Choroid plexus epithelial cell (primary cell): ENCODE results near the gene ZFHX2.
"Not testable (repeated sequence)": the region's sequence is repeated elsewhere in the genome, so short reads cannot be mapped to it uniquely, and the experiment has no call there.

Experiments
- DNase-seq: peaks from one replicate; pipeline ENCODE4 v3.0.0-alpha.2; 2010; ENCODE audit warnings: low read depth
- H3K4me3 ChIP-seq: 2 replicates; pipeline ENCODE4 v1.5.1; 2011; ENCODE audit warnings: low read depth, mild to moderate bottlenecking, control low read depth, low read length, moderate library complexity
- CTCF ChIP-seq: conservative IDR thresholded peaks from 2 replicates; pipeline ENCODE4 v1.5.1; 2011; ENCODE audit warnings: low read depth, mild to moderate bottlenecking, control low read depth, inconsistent platforms, low read length, moderate library complexity

The ZFHX2 gene

DNA sequence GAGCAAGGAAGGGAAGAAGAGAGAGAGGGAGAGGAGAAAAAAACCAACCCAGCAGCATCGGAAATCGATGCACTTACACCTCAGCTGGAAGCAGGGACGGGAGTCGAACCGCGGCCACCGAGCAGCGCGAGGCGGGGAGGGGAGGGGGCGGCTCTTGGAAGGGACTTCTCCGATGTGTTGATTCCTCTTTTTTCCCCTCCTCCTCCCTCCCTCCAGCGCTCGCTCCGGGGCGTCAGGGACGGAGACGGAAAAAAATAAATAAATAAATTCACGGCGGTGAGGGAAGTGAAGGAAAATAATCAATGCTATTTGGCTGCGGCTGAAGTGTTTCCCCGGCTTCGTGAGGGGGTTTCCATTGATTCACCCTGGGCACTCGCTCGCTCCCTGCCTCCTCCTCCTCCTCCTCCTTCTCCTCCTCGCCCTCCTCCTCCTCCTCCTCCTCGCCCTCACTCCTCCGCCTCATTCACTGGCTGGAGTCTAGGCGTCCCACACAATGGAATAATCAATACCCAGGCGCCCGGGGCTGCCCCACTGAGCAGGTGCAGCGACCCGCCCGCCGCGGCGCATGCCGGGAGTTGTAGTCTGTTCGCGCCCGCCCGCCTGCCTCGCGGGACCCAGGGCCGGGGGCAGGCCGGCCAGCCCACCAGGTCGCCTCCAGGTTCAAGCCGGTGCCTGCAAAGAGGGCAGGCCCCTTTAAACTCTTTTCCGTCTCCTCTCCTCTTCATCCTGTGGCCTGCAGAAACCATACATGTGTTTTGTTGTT is at the start of gene ZFHX2:
ZFHX2 (minus strand) TSS at position 500 of the 763 bp plus-strand sequence. CDS start 16,440 bp downstream, outside the sequence.
- TF ChIP-seq CTCF, result no peak
- DNase-seq, result peak; percentile 36
- H3K4me3 ChIP-seq, result peak within 1 kb of the TSS; percentile 59

- TF ChIP-seq CTCF, result no peak
- no peak for DNase-seq
These were observed 49.2 kb upstream of the ZFHX2 start for GRCh38 chr14:23600806-23601205.

GRCh38 chr14:23600322-23600707 is 48.8 kb upstream of the ZFHX2 start:
- no peak for DNase-seq
- H3K4me3 ChIP-seq, result no peak overlapping the region
- TF ChIP-seq CTCF, result no peak

More at GRCh38 chr14:23600806-23601205, 49.2 kb upstream of the ZFHX2 start:
- H3K4me3 ChIP-seq, result no peak overlapping the region

GRCh38 chr14:23594191-23594590 is 42.6 kb upstream of the ZFHX2 start:
- DNase-seq, H3K4me3 ChIP-seq: not testable (repeated sequence)

DNA sequence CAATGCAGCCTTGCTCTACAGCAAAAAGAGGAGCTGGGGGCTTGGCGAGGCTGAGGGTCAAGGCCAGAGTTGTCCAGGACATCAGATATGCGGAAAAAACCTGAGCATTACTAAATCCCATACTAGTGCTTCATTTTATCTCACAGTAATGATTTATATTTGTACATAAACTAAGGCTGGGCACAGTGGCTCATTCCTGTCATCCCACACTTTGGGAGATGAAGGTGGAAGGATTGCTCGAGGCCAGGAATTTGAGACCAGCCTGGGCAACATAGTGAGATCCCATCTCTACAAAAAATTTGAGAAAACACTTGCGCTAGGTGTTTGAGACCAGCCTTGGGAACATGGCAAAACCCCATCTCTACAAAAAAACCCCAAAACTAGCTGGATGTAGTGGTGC is 38.6 kb upstream of the ZFHX2 start:
- no peak for DNase-seq
- H3K4me3 ChIP-seq, result no peak overlapping the region
- TF ChIP-seq CTCF, result no peak

DNA sequence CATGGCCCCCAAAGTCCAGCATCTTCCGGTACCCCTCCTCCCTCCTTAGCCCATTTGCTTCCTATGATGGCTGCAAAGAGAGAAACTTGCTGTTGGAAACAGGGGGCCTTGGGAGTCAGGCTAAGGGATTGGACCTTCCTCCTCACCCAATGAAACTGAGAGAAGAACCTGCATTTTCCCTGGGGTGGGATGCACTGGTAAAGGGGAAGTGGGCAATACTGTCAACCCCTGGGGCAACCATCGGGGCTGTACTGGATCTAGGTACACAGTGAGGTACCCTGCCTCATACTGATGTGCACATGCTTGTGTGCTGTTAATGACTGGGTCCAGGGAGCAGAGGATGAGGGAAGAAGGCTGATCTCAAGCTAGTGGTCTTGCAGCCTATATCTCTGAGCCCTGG is 38.0 kb upstream of the ZFHX2 start:
- H3K4me3 ChIP-seq, result no peak overlapping the region
- no peak for TF ChIP-seq CTCF
- DNase-seq, result no peak

- H3K4me3 ChIP-seq, result no peak overlapping the region
- TF ChIP-seq CTCF, result peak; percentile 86
- DNase-seq, result peak; percentile 94
These were observed 37.5 kb upstream of the ZFHX2 start for GRCh38 chr14:23588884-23589598.

- not testable (repeated sequence) for DNase-seq
These were observed 33.1 kb upstream of the ZFHX2 start for GRCh38 chr14:23584527-23585203.

GRCh38 chr14:23583761-23584526 is 32.4 kb upstream of the ZFHX2 start:
- DNase-seq, H3K4me3 ChIP-seq: not testable (repeated sequence)

More at GRCh38 chr14:23584527-23585203, 33.1 kb upstream of the ZFHX2 start:
- H3K4me3 ChIP-seq, result not testable (repeated sequence)
